HG03103 (cell line): Measurements from ENCODE around the gene AATK.

Experiments used
- ATAC-seq: cut with Tn5 transposase; IDR thresholded peaks from one replicate; pipeline ENCODE4 v1.9.1; 2021; ENCODE audit warnings: low read depth; ENCODE audit not compliant: unreplicated experiment

Gene AATK

DNA sequence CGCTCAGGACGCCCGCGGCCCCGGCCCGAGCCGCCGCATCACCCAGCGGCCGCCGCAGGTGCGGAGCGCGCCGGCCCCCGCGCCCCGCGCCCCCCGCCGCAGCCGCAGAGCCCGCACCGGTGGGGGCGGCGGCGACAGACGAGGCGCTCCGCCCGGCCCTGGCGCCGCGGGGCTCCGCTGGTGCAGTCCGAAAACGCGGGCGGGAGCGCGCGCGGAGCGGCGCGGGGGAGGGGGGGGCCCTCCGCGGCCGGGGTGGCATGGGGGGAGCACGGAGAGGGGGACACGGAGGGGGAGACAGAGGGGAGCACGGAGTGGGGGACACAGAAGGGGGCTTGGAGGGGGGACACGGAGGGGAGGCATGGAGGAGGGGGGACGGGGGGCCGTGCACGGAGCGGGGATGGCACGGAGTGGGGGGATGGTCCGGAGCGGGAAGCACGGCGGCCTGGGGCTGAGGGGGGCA is at the start of gene AATK:
Gene AATK, minus strand, starts transcription at position 189 of the 460 bp plus-strand sequence. CDS start 229 bp downstream, outside the sequence.
- ATAC-seq, result no peak

GRCh38 chr17:81213978-81214377 is 48.0 kb upstream of the AATK start:
- ATAC-seq, result no peak

GRCh38 chr17:81212365-81212764 is 46.3 kb upstream of the AATK start:
- ATAC-seq, result no peak

DNA sequence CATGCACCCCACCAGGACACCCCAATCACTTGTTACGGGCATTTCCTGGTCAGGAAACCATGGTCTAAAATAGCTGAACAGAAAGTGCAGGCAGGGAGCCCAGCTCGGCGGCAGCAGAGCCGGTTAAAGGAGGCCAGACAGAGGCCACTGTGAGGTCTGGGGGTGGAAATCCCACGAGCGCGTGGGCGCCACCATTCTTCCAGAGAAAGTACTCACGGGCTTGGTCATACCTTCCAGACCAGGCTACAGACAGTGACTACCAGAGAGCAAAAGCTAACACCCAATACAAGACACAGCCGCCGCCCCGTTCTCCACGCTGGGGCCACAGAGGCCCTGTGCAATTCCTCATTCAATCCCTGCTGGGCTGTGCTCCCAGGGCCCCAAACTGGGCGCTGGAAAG is 44.8 kb upstream of the AATK start:
- ATAC-seq, result no peak

- no peak for ATAC-seq
Measured at GRCh38 chr17:81210466-81210865, 44.4 kb upstream of the AATK start.

- ATAC-seq, result no peak
Measured at GRCh38 chr17:81209141-81209540, 43.1 kb upstream of the AATK start.

DNA sequence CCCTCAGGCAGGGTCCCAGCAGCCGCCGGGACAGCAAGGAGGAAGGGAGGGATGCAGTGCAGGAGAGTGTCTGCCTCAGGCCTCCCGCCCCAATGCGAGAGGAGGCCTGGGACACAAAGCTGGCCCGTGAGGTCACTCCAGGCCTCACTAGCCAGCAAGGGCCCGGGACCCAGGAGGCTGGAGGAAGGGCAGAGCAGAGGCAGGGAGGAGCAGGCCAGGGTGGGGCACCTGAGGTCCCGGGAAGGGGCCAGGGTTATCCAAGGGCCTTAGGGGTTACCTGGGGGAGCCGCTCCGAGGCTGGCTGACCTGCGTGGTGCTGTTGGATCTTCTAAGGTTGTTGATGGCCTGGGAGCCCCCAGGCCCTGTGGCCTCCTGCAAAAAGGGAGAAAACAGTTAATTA is 42.6 kb upstream of the AATK start:
- no peak for ATAC-seq

DNA sequence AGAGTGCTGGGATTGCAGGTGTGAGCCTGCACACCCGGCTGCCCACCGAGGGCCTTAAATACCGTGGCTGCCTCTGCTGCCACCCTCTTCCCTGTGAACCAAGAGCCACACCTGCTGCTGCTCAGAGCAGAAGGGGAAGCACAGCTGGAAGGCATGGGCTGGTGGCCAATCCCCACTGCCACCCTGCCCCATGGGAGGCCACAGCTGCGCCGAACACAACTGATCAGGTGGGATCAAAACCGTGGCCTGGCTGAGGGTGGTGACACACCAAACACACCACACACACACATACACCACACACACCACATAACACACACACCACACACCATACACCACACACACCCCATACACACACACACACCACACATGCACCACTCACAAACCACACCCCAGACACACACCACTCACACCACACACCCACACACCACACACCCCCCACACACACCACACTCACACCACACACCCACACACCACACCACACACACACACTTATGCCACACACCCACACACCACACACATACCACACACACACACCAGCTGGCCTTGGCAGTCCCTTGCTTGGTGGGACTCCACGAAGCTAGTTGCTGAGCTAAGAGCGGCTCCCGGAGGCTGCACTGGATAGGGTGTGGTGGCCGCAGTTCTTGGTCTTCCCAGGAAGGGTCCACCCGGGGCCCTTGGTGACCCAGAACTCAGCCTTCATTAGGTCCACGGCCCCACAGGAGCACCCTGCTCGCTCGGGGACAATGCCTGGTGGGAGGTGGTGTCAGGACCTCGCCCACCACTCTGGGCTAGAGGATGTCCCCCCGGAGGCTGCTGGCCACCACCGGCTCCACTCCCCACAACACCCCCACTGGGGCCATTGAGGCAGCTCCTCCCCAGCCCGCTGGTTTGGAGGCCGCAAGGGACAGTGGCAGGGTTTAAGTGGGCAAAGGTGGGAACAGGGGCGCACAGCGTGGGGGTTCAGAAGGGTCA is 41.9 kb upstream of the AATK start:
- ATAC-seq, result no peak

GRCh38 chr17:81206657-81207056 is 40.6 kb upstream of the AATK start:
- ATAC-seq, result no peak

GRCh38 chr17:81206166-81206565 is 40.1 kb upstream of the AATK start:
- no peak for ATAC-seq

DNA sequence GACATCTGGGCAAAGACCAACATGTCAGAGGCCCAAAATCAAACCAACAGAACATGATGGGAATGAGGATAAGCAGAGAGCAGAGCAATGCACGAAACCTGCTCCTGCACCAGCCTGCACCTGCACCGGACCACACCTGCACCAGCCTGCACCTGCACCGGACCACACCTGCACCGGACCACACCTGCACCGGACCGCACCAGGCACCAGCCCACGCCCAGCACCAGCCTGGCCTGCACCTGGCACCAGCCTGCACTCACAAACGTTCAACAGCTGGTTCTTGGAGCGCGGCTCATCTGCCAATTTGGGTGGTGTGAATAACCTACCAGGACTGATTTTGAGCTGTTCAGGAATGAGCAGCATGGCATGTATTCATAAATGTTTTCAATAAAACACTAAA is 38.6 kb upstream of the AATK start:
- ATAC-seq, result no peak

GRCh38 chr17:81203136-81203535 is 37.1 kb upstream of the AATK start:
- no peak for ATAC-seq

DNA sequence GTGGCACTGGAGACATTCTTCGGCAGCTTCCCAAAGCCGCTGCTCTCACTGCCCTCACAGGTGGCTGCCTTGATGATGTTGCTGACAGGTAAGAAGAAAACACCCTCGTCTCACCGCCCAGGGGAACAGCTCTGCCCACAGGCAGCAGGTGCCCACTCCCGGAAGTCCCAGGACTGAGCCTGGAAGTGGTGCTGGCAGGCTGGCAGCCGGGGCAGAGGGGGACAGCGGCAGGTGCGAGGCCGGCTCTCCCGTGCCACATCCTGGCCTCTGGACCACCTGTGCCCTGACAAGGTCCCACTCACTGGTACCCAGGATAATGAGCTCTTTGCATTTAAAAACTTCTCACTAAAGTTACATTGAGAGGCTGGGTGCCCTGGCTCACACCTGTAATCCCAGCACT is 36.3 kb upstream of the AATK start:
- ATAC-seq, result no peak

DNA sequence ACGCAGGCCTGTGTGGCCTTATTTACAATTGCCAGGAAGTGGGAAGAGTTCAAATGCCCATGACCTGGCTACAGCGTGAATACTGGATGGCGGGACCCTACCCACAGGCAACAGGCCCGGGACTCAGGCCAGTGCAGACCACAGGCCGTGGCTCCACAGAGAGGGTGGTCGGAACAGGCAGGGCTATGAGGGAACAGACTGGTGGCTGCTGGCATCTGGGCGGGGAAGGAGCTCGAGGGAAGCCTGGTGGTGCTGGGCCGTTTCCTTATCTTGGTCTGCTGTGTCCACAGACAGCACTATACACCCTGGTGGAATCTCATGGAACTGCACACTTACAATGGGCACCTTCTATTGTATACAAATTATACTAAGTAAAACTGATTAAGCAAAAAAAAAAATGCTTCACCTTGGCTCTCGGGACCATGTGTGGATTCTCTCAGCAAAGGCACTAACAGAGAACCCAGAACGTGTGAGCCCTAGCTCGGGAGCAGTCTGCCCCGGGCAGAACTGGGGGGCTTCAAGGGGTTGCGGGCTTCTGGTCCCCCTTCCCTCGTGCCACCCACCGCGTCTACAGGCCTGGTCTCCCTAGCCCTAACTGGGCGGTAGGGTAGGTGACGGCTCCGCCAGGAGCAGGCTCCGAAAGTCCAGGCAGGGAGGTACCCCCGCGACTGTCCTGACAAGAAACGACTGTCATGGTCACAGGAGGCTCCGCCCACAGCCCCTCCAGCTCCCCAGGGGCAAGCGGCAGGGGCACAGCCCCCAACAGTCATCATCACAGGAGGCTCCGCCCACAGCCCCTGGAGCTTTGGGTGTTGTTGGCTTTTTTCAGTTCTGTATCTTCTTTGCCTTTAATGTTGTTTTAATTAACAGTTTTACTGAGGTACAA is 34.9 kb upstream of the AATK start:
- no peak for ATAC-seq

GRCh38 chr17:81200201-81200600 is 34.2 kb upstream of the AATK start:
- ATAC-seq, result no peak

- ATAC-seq, result no peak
Measured at GRCh38 chr17:81199482-81199830, 33.4 kb upstream of the AATK start.

GRCh38 chr17:81198826-81199481 is 32.9 kb upstream of the AATK start:
- no peak for ATAC-seq

GRCh38 chr17:81197831-81198490 is 31.9 kb upstream of the AATK start:
- no peak for ATAC-seq

GRCh38 chr17:81197409-81197795 is 31.4 kb upstream of the AATK start:
- no peak for ATAC-seq
